GM12892 (cell line): Measurements from ENCODE around the gene HTT.

Experiments used
- POLR2A ChIP-seq: IDR thresholded peaks from 2 replicates; pipeline ENCODE4 v1.6.1; 2011; ENCODE audit warnings: low read depth, low read length, control low read depth
- POLR2AphosphoS5 ChIP-seq: IDR thresholded peaks from 2 replicates; pipeline ENCODE4 v1.6.1; 2011; ENCODE audit warnings: low read depth, low read length, control low read depth

- TF ChIP-seq POLR2AphosphoS5 (no peak), POLR2A (no peak)
Measured at GRCh38 chr4:3134201-3134600, 59.7 kb downstream of the HTT start.
